Stimulated activated CD4-positive, alpha-beta T cell treated with anti-CD3 and anti-CD28 coated beads, Interleukin-1b, Interleukin-23, amount 100 ng/mL, for 48 hours (primary cell): ENCODE results near the gene WFDC1.

ENCODE experiments used
- DNase-seq: peaks from one replicate; pipeline ENCODE4 v3.0.0-alpha.2; 2020

WFDC1 gene

GRCh38 chr16:84357191-84357651 is 62.5 kb downstream of the WFDC1 start:
- peak; percentile 41 for DNase-seq

- DNase-seq = no peak
These were observed 64.1 kb downstream of the WFDC1 start for GRCh38 chr16:84358601-84359295.

GRCh38 chr16:84359326-84359725 is 64.6 kb downstream of the WFDC1 start:
- no peak for DNase-seq

- peak; percentile 64 for DNase-seq
These were observed 65.5 kb downstream of the WFDC1 start for GRCh38 chr16:84360170-84360569.

- DNase-seq = no peak
These were observed 66.1 kb downstream of the WFDC1 start for GRCh38 chr16:84360748-84361147.

- no peak for DNase-seq
These were observed 66.9 kb downstream of the WFDC1 start for GRCh38 chr16:84361546-84361945.

- no peak for DNase-seq
These were observed 67.8 kb downstream of the WFDC1 start for GRCh38 chr16:84362471-84362941.

- DNase-seq = no peak
These were observed 71.5 kb downstream of the WFDC1 start for GRCh38 chr16:84366208-84366607.

- DNase-seq = no peak
These were observed 72.6 kb downstream of the WFDC1 start for GRCh38 chr16:84367297-84367680.

GRCh38 chr16:84367750-84368307 is 73.2 kb downstream of the WFDC1 start:
- no peak for DNase-seq

- DNase-seq = no peak
These were observed 73.8 kb downstream of the WFDC1 start, which contains the start of gene ATP2C2 for GRCh38 chr16:84368308-84368996. Gene ATP2C2 (plus strand): TSS chr16:84368538. CDS start chr16:84368616, 78 bp downstream.

- no peak for DNase-seq
These were observed 74.4 kb downstream of the WFDC1 start for GRCh38 chr16:84369105-84369504.

GRCh38 chr16:84369938-84370627 is 75.4 kb downstream of the WFDC1 start:
- no peak for DNase-seq

GRCh38 chr16:84370723-84371552 is 76.3 kb downstream of the WFDC1 start:
- no peak for DNase-seq

GRCh38 chr16:84371553-84371865 is 76.8 kb downstream of the WFDC1 start:
- no peak for DNase-seq

- no peak for DNase-seq
These were observed 79.3 kb downstream of the WFDC1 start for GRCh38 chr16:84373907-84374489.

- no peak for DNase-seq
These were observed 83.4 kb downstream of the WFDC1 start for GRCh38 chr16:84378099-84378498.

GRCh38 chr16:84378567-84378966 is 83.9 kb downstream of the WFDC1 start:
- no peak for DNase-seq

- no peak for DNase-seq
These were observed 84.5 kb downstream of the WFDC1 start for GRCh38 chr16:84379008-84379708.
